Left ventricle myocardium inferior (tissue), 1 donor: ENCODE results near the gene COL23A1. TPM values are rescaled to one million over a fixed set of nuclear protein-coding genes. Genes with fewer than 3 reads are reported as not detected.

ENCODE experiments used
- DNase-seq: peaks from one replicate; pipeline ENCODE4 v3.0.0-alpha.2; 2020
- H3K27ac ChIP-seq: fragments of 200-600 bp; replicated peaks from 2 replicates; pipeline ENCODE4 v1.8.0; 2021
- H3K27me3 ChIP-seq: fragments of 200-600 bp; 2 replicates; pipeline ENCODE4 v1.8.0; 2021; ENCODE audit warnings: low read depth
- H3K36me3 ChIP-seq: fragments of 200-600 bp; 2 replicates; pipeline ENCODE4 v1.8.0; 2021
- H3K4me1 ChIP-seq: fragments of 200-600 bp; 2 replicates; pipeline ENCODE4 v1.8.0; 2021
- H3K4me3 ChIP-seq: fragments of 200-600 bp; 2 replicates; pipeline ENCODE4 v1.8.0; 2021; ENCODE audit warnings: mild to moderate bottlenecking, moderate library complexity
- H3K9me3 ChIP-seq: fragments of 200-600 bp; replicated peaks from 2 replicates; pipeline ENCODE4 v1.8.0; 2021
- intact Hi-C: fragments of 100-400 bp; cut with micrococcal nuclease; formaldehyde crosslinking; loops from one replicate; pipeline ENCODE4 v1.11.0; 2022
- total RNA-seq: library from RNA; stranded (reverse); fragmentation: NEBNext Ultra II Directional; extraction: Animal tissue kit (Norgen Biotek cat#: 25700); gene quantifications from one replicate; pipeline ENCODE4 v1.2.1, GENCODE V29; 2021
- TF ChIP-seq, protein P1 (sequence below): fragments of 200-600 bp; IDR thresholded peaks from 2 replicates; pipeline ENCODE4 v1.8.0; 2021; ENCODE audit warnings: antibody characterized with exemption, mild to moderate bottlenecking, borderline replicate concordance
- donor health status: DM: no; HTN: yes; CAD: no; lungs with severe emphysema.

COL23A1 gene
- total RNA-seq, 1 donor from 2014 or later: 27.4 TPM

DNA sequence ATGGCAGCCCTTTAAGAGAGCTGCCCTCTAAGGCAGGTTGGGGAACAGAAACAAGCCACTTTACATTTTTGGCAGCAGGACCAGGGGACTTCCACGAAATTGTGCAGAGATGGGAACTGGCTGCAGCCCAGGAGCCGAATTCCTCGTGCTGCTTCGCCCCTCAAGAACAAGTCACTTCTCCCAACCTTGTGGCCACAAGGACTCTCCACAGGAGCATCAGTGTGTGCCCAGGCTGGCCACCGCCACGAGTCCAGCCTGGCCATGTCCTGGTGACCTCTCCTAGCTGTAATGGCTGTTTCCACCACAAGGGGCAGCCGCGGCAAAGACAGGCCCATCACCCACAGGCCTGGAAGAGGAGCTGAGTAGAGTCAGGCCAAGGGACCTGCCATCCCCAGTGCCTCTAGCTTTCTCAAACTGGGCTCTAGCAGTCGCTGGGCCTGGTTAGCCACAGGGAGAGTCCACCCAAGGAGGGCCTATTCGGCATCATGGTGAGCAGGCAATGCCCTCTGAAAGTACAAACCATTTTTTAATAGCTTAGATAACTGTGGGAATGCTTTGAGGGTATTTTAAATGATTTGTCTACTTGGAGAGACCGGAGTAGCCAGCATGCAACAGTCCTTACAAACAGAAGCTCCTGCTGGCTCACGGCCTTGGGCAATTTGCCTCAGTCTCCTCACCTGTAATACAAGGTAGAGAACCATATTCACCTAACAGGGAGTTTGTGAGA is 129.0 kb downstream of the COL23A1 start:
- TF ChIP-seq, protein P1, sequence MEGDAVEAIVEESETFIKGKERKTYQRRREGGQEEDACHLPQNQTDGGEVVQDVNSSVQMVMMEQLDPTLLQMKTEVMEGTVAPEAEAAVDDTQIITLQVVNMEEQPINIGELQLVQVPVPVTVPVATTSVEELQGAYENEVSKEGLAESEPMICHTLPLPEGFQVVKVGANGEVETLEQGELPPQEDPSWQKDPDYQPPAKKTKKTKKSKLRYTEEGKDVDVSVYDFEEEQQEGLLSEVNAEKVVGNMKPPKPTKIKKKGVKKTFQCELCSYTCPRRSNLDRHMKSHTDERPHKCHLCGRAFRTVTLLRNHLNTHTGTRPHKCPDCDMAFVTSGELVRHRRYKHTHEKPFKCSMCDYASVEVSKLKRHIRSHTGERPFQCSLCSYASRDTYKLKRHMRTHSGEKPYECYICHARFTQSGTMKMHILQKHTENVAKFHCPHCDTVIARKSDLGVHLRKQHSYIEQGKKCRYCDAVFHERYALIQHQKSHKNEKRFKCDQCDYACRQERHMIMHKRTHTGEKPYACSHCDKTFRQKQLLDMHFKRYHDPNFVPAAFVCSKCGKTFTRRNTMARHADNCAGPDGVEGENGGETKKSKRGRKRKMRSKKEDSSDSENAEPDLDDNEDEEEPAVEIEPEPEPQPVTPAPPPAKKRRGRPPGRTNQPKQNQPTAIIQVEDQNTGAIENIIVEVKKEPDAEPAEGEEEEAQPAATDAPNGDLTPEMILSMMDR: peak; percentile 89
- Histone ChIP-seq H3K9me3 (no peaks in the 10 kb centered on the region), H3K27ac (peak overlapping the region; percentile 80), H3K36me3 (no peaks in the 10 kb centered on the region), H3K4me3 (peak overlapping the region; percentile 4), H3K27me3 (no peaks in the 10 kb centered on the region), H3K4me1 (peaks cover 17% of the 10 kb centered on the region)
- peak; percentile 82 for DNase-seq
- intact Hi-C loops: no loop called here

DNA sequence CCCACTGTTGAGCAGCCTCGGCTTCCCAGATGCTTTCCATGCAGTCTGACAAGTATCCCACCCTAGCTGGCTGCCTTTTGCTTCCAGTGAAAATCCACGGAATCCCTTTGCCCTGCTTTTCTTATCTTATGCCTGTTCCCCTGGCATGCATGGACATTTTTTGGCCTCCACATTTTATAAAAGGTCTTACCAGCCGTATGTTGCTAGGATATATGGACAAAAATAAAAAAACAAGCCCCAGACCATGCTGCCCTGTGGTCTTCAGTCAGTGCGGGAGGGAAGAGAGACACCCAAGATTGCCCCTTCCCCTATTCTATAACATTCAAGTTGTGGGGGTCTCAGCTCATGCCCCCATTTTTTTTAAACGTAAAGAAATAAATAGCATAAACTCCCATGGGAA is 129.6 kb downstream of the COL23A1 start:
- Histone ChIP-seq H3K9me3 (no peaks in the 10 kb centered on the region), H3K27ac (peak overlapping the region; percentile 80), H3K4me1 (peaks cover 17% of the 10 kb centered on the region), H3K36me3 (no peaks in the 10 kb centered on the region), H3K27me3 (no peaks in the 10 kb centered on the region), H3K4me3 (peak overlapping the region; percentile 4)
- intact Hi-C loops: no loop called here
- TF ChIP-seq, protein P1: no peak
- DNase-seq: no peak

DNA sequence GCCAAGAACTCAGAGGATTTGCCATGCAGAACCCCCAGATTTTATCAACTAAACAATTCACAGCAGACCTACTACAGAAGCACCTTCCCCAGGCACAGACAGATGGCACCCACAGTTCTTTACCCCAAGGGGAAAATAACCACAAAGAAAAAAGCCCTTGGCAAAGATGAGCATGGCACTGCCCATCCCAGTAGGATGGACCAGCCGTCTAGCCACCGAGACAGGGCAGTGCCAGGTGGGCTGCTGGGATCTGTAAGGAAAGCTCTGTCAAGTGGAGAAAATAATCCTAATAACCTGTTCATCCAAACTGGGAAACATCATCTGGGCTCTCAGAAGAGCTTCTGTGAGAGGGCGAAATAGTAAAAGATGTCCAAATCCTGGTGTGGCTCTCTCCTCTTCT is 130.0 kb downstream of the COL23A1 start:
- TF ChIP-seq, protein P1: no peak
- Histone ChIP-seq H3K27me3 (no peaks in the 10 kb centered on the region), H3K4me3 (peak overlapping the region; percentile 4), H3K9me3 (no peaks in the 10 kb centered on the region), H3K4me1 (peaks cover 17% of the 10 kb centered on the region), H3K36me3 (no peaks in the 10 kb centered on the region), H3K27ac (peak overlapping the region; percentile 80)
- no peak for DNase-seq
- intact Hi-C loops: no loop called here

DNA sequence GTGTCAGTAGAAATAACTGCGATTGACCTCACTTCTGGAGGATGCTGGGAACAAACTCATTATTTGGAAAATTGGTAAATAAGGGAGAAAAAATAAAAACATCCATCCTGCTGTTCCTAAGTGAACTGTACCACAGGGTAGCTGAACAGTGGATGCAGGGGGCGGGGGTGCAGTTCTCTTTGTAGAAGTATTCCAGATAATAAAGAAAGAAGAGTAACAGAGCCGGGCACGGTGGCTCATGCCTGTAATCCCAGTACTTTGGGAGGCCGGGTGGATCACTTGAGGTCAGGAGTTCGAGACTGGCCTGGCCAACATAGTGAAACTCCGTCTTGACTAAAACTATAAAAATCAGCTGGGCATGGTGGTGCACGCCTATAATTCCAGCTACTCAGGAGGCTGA is 132.1 kb downstream of the COL23A1 start:
- intact Hi-C loops: no loop called here
- H3K27ac ChIP-seq: no peak overlapping the region
- TF ChIP-seq, protein P1: no peak
- H3K9me3 ChIP-seq: no peaks in the 10 kb centered on the region
- H3K4me3 ChIP-seq: no peak overlapping the region
- DNase-seq: no peak
- no peaks in the 10 kb centered on the region for H3K27me3 ChIP-seq
- peaks cover 17% of the 10 kb centered on the region for H3K4me1 ChIP-seq
- H3K36me3 ChIP-seq: no peaks in the 10 kb centered on the region

DNA sequence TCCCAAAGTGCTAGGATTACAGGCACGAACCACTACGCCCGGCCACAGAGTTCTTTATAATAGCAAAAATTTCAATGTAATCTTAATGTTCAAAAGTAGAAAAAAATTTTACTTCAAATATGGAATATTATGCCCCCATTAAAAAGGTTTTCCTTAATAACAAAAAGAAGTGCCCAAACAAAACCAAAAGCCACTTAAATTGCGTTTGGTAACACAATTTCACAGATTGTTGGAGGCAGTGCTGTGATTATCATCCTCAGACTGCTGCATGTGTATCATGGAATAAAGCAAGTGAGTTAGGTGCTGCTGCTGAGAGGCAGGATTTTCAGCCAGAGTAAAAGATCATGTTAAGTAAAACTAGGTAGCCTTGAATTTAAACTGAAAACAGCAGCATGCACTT is 132.7 kb downstream of the COL23A1 start:
- peaks cover 17% of the 10 kb centered on the region for H3K4me1 ChIP-seq
- TF ChIP-seq, protein P1: no peak
- intact Hi-C loops: no loop called here

More for the DNA sequence above, 132.7 kb downstream of the COL23A1 start:
- H3K36me3 ChIP-seq: no peaks in the 10 kb centered on the region
- no peak for DNase-seq
- no peaks in the 10 kb centered on the region for H3K27me3 ChIP-seq
- no peaks in the 10 kb centered on the region for H3K9me3 ChIP-seq
- no peak overlapping the region for H3K4me3 ChIP-seq
- H3K27ac ChIP-seq: no peak overlapping the region
